ENCODE measurements around the gene ERBB4.

GRCh38 chr2:211390536-211391188, 1147.9 kb downstream of the ERBB4 start:
- TF ChIP-seq POLR2A (IDR thresholded peaks at IDR 0.05) (no peak), CTCF (IDR thresholded peaks at IDR 0.05) (no peak)

All from breast epithelium (tissue), 3 donors.